Nephron (organoid): Measurements from ENCODE around the gene RBM4.

Experiments used
- H3K27ac Mint-ChIP-seq, 3 experiments: 2 replicates each; pipeline ENCODE4 v1.8.0; 2020; ENCODE audit warnings: mixed read lengths in 3 of 3, mild to moderate bottlenecking in 2 of 3, moderate library complexity in 1 of 3
- H3K27me3 Mint-ChIP-seq: 2 replicates; pipeline ENCODE4 v1.8.0; 2021; ENCODE audit warnings: low read depth, mild to moderate bottlenecking, moderate library complexity, mixed read lengths
- H3K36me3 Mint-ChIP-seq: 2 replicates; pipeline ENCODE4 v1.8.0; 2020; ENCODE audit warnings: low read depth, mixed read lengths
- H3K4me1 Mint-ChIP-seq: 2 replicates; pipeline ENCODE4 v1.8.0; 2020; ENCODE audit warnings: mixed read lengths
- H3K4me3 Mint-ChIP-seq, 3 experiments: 2 replicates each; pipeline ENCODE4 v1.8.0; 2020; ENCODE audit warnings: mild to moderate bottlenecking in 3 of 3, mixed read lengths in 3 of 3, moderate library complexity in 2 of 3
- H3K9me3 Mint-ChIP-seq: 2 replicates; pipeline ENCODE4 v1.8.0; 2020; ENCODE audit warnings: mixed read lengths
- CTCF ChIP-seq, 3 experiments: fragments of 200-600 bp; sonication (generic); IDR thresholded peaks; one replicate each; pipeline ENCODE4 v1.5.0; 2021; ENCODE audit warnings: antibody characterized with exemption in 3 of 3; ENCODE audit not compliant: unreplicated experiment in 3 of 3

Gene RBM4

GRCh38 chr11:66688561-66689534, 50.3 kb downstream of the RBM4 start:
- Mint-ChIP-seq H3K27me3 (peaks cover 3% of the 10 kb centered on the region), H3K9me3 (no peaks in the 10 kb centered on the region), H3K4me1 (peaks cover 5% of the 10 kb centered on the region), H3K27ac (no peak overlapping the region), H3K36me3 (peaks cover 15% of the 10 kb centered on the region), H3K4me3 (no peak overlapping the region)
- TF ChIP-seq CTCF (IDR thresholded peaks at IDR 0.05; ENCODE audit: unreplicated experiment in 3 of 3) = no peak

DNA sequence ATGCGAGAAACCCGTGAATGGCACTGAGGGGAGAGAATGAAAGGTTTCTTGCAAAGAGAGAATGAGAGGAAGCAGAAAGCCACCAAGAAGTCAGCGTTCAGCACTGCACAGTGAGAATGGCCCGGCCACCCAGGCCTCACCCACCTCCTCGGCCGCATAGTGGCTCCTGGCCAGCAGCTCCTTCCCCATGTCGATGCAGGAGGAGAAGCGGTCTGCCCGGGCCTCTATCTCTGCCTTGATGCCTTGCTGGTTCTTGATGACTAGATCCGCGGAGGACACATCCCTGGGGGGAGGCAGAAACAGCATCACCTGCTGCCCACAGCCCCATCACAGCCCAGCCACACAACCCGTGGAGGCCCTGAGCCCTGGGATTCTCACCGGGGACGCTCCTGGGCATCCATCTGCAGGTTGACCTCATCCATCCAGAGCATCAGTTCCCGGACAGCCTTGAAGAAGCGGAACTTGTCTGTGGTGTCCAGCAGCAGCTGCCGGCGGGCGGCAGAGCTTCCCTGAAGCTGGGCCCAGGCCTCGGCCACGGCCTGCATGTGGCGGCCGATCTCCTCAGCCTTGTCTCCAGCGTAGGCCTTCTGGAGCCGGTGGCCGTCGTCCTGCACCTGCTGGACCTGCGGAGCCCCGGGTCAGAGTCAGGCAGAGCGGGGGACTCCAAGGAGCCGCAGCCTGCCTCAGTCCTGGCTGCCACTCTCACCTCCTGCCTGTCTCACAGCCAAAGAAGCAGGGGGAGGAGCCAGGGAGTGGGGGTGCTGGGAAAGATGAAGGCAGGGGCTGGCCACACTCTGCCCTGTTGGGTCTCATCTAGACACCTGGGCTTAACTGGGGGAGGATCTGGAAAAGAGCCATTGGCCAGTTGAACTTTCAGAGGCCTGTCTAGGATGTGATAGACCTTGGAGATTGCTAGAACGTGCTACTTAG, 51.4 kb downstream of the RBM4 start:
- Mint-ChIP-seq H3K27me3 (peaks cover 2% of the 10 kb centered on the region), H3K27ac (no peak overlapping the region), H3K4me3 (no peak overlapping the region), H3K9me3 (no peaks in the 10 kb centered on the region), H3K36me3 (peaks cover 5% of the 10 kb centered on the region), H3K4me1 (peaks cover 5% of the 10 kb centered on the region)
- TF ChIP-seq CTCF (IDR thresholded peaks at IDR 0.05; ENCODE audit: unreplicated experiment in 3 of 3) = no peak

GRCh38 chr11:66691311-66691980, 52.9 kb downstream of the RBM4 start:
- H3K4me1 Mint-ChIP-seq = peaks cover 5% of the 10 kb centered on the region
- H3K27me3 Mint-ChIP-seq = no peaks in the 10 kb centered on the region
- no peak overlapping the region for H3K27ac Mint-ChIP-seq
- no peaks in the 10 kb centered on the region for H3K9me3 Mint-ChIP-seq
- TF ChIP-seq CTCF (IDR thresholded peaks at IDR 0.05; ENCODE audit: unreplicated experiment in 3 of 3) = no peak
- peaks cover 4% of the 10 kb centered on the region for H3K36me3 Mint-ChIP-seq
- no peak overlapping the region for H3K4me3 Mint-ChIP-seq

DNA sequence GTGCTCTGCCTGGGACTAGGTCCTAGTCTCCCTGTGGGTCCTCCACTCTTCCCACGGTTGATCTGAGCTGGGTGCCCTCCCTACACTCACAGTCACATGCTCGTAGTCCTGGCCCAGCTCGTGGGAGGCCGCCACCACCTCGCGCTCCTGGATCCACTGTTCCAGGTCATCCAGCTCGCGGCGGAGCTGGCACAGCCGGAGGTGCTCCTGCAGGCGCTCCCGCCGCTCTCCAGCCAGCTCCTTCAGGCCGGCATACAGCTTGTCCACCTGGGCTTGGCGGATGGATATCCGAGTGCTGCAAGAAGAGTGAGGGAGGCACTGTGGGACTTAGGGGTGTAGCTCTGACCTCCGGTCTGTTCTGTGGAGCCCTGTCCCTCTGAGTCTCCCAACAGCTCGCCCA, 53.9 kb downstream of the RBM4 start:
- Mint-ChIP-seq H3K36me3 (peaks cover 4% of the 10 kb centered on the region), H3K4me1 (peaks cover 5% of the 10 kb centered on the region), H3K4me3 (no peak overlapping the region), H3K27ac (no peak overlapping the region), H3K9me3 (no peaks in the 10 kb centered on the region), H3K27me3 (no peaks in the 10 kb centered on the region)
- no peak for TF ChIP-seq CTCF (IDR thresholded peaks at IDR 0.05; ENCODE audit: unreplicated experiment in 3 of 3)

- no peak overlapping the region for H3K27ac Mint-ChIP-seq
- H3K36me3 Mint-ChIP-seq = peaks cover 8% of the 10 kb centered on the region
- peaks cover 5% of the 10 kb centered on the region for H3K4me1 Mint-ChIP-seq
- no peak overlapping the region for H3K4me3 Mint-ChIP-seq
- no peaks in the 10 kb centered on the region for H3K9me3 Mint-ChIP-seq
- no peaks in the 10 kb centered on the region for H3K27me3 Mint-ChIP-seq
- TF ChIP-seq CTCF (IDR thresholded peaks at IDR 0.05; ENCODE audit: unreplicated experiment in 3 of 3) = no peak
These were observed 54.4 kb downstream of the RBM4 start for GRCh38 chr11:66692871-66693331.
